Measurements from ENCODE around the gene ELAVL2.

Gene ELAVL2

DNA sequence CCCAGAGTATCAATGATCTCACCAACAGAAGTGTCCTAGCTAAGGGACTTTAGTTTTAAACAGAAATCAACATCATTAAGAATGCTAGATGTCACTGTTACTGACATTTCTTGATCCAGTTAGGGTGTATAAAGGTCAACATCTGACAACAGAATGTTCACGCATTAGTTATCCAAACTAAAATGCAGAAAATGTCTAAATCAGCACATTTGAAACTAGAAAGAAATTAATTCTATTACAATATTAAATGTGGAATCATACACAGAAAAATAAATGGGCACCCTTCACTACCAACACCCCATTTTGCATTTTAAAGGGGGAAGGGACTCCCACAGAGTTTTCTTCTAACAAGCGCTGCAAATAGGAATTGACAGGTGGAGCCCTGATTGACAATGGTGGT lies 24.5 kb downstream of the ELAVL2 start:
- DNase-seq (ENCODE audit: low spot score): no peak
- H3K9me3 Mint-ChIP-seq: peaks cover 23% of the 10 kb centered on the region

DNA sequence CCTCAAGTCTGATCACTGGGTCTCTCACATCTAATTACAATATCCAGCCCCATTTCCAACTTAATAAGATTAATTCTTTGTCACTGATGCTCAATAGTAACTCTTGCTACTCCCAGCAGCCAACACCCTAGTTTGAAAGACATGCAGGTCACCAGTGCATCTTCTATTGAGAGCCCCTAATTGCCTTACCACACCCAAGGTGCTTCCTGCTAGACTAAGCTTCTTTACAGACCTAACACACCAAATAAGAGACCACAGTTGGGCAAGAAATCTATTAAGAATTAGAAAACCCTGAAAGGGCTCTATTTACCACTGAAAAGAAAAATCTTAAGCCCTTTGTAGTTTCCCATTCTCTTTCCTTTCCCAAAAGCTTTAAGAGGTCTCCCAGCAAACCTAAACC lies 26.5 kb downstream of the ELAVL2 start:
- no peak overlapping the region for H3K27ac Mint-ChIP-seq
- H3K27me3 Mint-ChIP-seq (ENCODE audit: low read depth): no peaks in the 10 kb centered on the region
- H3K9me3 Mint-ChIP-seq: peaks cover 27% of the 10 kb centered on the region
- DNase-seq (ENCODE audit: low spot score): no peak
- H3K36me3 Mint-ChIP-seq (ENCODE audit: low read depth): no peaks in the 10 kb centered on the region
- H3K4me1 Mint-ChIP-seq (ENCODE audit: low read depth): no peaks in the 10 kb centered on the region
- no peak overlapping the region for H3K4me3 Mint-ChIP-seq

More for the DNA sequence above, 24.5 kb downstream of the ELAVL2 start:
- H3K4me1 Mint-ChIP-seq (ENCODE audit: low read depth): no peaks in the 10 kb centered on the region
- H3K27ac Mint-ChIP-seq: no peak overlapping the region
- no peak overlapping the region for H3K4me3 Mint-ChIP-seq
- H3K27me3 Mint-ChIP-seq (ENCODE audit: low read depth): no peaks in the 10 kb centered on the region
- H3K36me3 Mint-ChIP-seq (ENCODE audit: low read depth): no peaks in the 10 kb centered on the region

DNA sequence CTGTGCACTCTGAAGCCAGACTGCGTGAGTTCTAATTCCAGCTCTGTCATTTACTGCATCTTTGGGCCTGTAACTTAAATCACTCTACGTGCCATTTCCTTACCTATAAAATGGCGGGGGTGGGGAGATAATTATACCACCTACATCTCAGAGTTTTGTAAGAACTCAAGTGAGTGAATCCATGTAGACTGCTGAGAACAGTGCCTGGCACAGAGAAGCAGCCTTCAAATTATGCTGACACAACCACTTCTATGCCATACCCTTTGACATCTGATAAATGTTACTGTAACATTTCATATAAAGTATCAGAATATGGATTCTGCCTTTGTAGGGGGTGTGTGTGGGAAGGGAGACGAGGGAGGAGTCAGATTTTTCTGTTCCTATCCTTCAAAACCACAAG lies 27.7 kb downstream of the ELAVL2 start:
- Mint-ChIP-seq H3K27ac (no peak overlapping the region), H3K27me3 (ENCODE audit: low read depth) (no peaks in the 10 kb centered on the region), H3K4me3 (no peak overlapping the region), H3K4me1 (ENCODE audit: low read depth) (no peaks in the 10 kb centered on the region), H3K9me3 (peaks cover 27% of the 10 kb centered on the region), H3K36me3 (ENCODE audit: low read depth) (no peaks in the 10 kb centered on the region)
- no peak for DNase-seq (ENCODE audit: low spot score)

DNA sequence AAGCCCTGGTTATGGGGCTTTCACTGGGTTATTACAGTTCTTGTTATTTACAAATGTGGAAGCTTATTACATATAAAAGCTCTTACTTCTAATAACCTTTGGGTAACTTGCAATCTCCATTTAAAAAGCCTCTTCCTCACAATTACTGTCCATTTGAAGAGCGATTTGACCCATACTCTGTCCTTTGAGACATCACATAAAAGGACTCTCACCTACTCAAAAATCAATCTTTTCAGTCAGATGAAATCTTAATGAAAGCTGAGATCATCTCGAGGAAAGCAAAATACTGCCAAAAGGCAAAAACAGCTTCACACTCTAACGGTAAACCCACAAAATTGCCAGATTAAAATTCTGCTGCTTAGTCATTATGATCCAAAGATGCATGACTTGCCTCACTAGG lies 29.8 kb downstream of the ELAVL2 start:
- no peak overlapping the region for H3K4me3 Mint-ChIP-seq
- no peak for DNase-seq (ENCODE audit: low spot score)
- no peaks in the 10 kb centered on the region for H3K4me1 Mint-ChIP-seq (ENCODE audit: low read depth)
- no peaks in the 10 kb centered on the region for H3K36me3 Mint-ChIP-seq (ENCODE audit: low read depth)
- peaks cover 18% of the 10 kb centered on the region for H3K9me3 Mint-ChIP-seq
- no peaks in the 10 kb centered on the region for H3K27me3 Mint-ChIP-seq (ENCODE audit: low read depth)
- no peak overlapping the region for H3K27ac Mint-ChIP-seq

DNA sequence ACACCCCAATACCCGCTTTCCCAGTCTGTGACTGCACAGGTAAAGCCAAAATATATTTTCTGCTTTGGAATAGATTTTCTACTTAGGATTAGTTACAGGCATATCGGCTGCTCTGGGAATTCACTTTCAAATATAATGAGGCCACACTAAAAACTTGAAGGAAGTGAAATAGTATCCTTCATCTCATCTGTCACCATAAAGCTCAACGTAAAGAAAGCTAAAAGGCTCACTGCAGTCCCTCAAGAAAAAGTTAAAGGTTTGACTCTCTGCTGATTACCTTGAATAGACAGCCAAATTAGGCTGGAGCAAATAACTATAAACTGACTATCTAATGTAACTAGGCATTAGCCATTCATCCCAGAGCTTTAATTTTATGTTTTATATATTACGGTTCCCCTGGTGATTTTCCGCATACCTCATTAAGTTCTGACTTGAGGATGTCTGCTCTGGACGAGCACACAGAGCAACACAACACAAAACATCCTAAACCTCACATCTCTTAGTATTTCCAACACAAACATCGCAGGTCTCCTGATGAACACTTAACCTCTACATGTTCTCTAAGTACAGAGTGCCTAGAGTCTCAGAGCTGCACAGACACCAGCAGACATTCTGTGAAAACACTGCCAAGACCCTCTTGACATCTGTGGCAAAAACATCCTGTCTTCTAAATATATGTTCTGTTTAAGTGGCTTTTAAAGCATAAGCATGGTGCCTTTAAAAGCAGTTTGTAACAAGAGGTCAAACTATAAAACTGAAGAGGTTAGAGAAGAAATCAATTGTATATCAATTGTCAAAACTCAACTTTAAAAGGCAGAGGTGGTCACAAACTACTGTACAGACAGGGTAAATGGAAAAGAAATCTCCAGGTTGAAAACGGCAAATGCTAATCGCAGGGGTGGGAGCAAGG lies 35.4 kb downstream of the ELAVL2 start:
- Mint-ChIP-seq H3K27ac (no peak overlapping the region), H3K36me3 (ENCODE audit: low read depth) (no peaks in the 10 kb centered on the region)

DNA sequence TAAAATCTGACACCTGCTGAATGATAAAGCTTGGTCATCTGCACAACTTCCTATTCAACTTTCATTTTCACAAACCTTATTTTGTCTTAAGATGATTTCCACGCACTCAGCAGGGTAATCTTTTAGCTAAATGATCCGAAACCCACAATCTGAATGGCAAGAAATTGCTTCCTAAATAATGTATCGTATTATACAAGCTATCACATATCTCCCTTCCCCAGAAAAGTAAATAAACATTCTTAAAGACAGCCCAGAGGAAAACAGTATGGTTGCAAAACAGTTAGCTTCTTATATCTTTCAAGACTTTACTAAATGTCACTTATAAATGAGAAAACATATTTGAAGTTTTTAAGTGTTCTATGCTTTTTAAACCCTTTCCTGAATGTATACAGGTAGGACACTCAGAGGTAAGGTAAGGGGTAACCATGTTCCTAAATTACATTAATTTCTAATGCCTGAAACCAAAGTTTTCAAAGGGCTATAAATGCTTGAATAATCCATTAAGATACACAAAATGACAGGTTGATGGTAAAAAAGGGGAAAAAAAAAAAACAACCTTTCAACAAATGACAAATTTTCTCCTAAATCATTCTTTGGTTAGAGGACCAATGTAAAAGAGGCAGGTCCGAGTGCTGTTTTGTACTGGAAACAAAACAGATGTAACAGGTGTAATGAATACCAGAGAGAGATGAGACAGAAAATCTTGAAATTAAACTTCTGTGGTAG lies 36.3 kb downstream of the ELAVL2 start:
- Mint-ChIP-seq H3K27me3 (ENCODE audit: low read depth) (no peaks in the 10 kb centered on the region), H3K4me3 (no peak overlapping the region), H3K4me1 (ENCODE audit: low read depth) (no peaks in the 10 kb centered on the region), H3K9me3 (peaks cover 17% of the 10 kb centered on the region), H3K36me3 (ENCODE audit: low read depth) (no peaks in the 10 kb centered on the region), H3K27ac (no peak overlapping the region)
- no peak for DNase-seq (ENCODE audit: low spot score)

More for the DNA sequence above, 35.4 kb downstream of the ELAVL2 start:
- no peak for DNase-seq (ENCODE audit: low spot score)
- H3K9me3 Mint-ChIP-seq: peaks cover 12% of the 10 kb centered on the region
- H3K4me1 Mint-ChIP-seq (ENCODE audit: low read depth): no peaks in the 10 kb centered on the region
- H3K4me3 Mint-ChIP-seq: no peak overlapping the region
- H3K27me3 Mint-ChIP-seq (ENCODE audit: low read depth): no peaks in the 10 kb centered on the region

DNA sequence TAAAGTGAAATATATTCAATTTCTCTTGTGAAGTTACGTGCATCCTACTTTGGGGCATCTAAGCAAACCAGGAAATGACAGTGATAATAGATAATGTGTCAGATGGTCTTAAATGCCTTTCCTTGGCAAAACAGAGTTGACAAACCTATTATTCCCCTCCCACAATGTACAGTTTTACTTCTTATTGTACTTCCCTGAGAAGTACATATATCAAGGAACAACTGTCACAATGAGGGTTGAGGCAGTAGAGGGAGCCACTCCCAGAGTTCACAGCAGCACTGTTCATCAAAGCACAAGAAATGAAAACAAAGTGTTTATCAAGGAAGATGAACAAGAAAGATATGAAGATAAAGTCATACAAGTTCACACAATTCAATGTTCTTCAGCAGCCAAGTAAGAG lies 41.1 kb downstream of the ELAVL2 start:
- Mint-ChIP-seq H3K4me1 (ENCODE audit: low read depth) (no peaks in the 10 kb centered on the region), H3K27ac (no peak overlapping the region), H3K36me3 (ENCODE audit: low read depth) (no peaks in the 10 kb centered on the region), H3K9me3 (peaks cover 28% of the 10 kb centered on the region), H3K4me3 (no peak overlapping the region), H3K27me3 (ENCODE audit: low read depth) (no peaks in the 10 kb centered on the region)
- no peak for DNase-seq (ENCODE audit: low spot score)

DNA sequence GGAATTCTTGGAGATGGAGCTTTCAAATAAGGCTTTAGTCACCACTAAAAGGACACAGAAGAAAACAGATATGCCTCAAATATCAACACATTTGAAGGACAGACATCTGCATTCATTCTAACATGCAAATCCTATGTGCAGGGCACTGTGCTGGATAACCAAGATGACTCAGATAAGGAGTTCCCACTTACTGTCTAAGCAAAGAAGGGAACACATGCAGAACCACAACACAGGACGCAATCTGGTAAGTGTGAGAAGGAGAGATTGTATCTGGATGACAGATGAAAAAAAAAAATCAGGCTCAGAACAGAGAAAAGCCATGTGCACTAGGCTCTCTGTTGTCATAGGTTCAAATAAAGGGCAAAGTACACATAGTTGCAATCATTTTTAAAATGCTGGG lies 42.5 kb downstream of the ELAVL2 start:
- Mint-ChIP-seq H3K36me3 (ENCODE audit: low read depth) (no peaks in the 10 kb centered on the region), H3K9me3 (peaks cover 28% of the 10 kb centered on the region), H3K27me3 (ENCODE audit: low read depth) (no peaks in the 10 kb centered on the region), H3K4me3 (no peak overlapping the region), H3K4me1 (ENCODE audit: low read depth) (no peaks in the 10 kb centered on the region), H3K27ac (no peak overlapping the region)
- DNase-seq (ENCODE audit: low spot score): no peak

DNA sequence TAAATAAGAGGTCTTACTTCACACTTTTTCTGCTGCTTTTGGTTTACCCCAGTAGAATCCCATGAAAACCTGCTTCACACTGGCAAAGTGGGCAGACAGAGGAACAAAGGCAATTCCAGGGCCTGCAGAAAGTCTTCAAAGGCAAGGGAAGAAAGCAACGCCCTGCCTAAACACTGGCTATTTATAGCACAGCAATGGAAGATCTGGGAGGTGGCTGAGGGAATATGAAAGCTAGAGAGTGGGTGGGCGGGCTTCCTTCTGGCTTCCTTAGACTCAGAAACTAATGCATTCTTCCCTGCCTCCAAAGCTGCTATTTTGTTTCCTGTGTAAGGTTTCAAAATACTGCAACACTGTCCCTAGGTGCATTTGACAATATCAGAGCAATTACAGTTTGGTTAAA lies 46.8 kb downstream of the ELAVL2 start:
- Mint-ChIP-seq H3K4me3 (no peak overlapping the region), H3K27me3 (ENCODE audit: low read depth) (no peaks in the 10 kb centered on the region), H3K4me1 (ENCODE audit: low read depth) (no peaks in the 10 kb centered on the region), H3K27ac (no peak overlapping the region), H3K9me3 (peaks cover 45% of the 10 kb centered on the region), H3K36me3 (ENCODE audit: low read depth) (no peaks in the 10 kb centered on the region)
- no peak for DNase-seq (ENCODE audit: low spot score)

DNA sequence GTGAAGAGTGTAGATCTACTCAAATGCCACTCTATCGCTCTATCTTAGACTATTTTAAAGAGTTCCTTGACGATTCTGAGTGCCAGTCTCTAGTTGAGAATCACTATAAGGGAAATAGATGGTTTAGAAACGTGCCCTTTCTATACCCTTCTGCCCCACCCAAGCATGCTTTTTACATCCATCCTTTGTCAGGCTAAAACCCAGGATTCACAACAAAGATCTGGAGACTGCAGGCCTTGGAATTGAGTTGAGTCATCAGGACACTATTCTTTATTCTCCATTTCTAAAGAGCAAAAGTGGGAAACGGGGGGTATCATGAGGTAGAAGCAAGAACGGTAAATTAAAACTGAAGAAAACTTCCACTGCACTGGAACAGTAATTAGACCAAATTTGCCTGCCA lies 48.7 kb downstream of the ELAVL2 start:
- H3K27ac Mint-ChIP-seq: no peak overlapping the region
- H3K9me3 Mint-ChIP-seq: peaks cover 40% of the 10 kb centered on the region
- no peak overlapping the region for H3K4me3 Mint-ChIP-seq
- H3K36me3 Mint-ChIP-seq (ENCODE audit: low read depth): no peaks in the 10 kb centered on the region
- H3K27me3 Mint-ChIP-seq (ENCODE audit: low read depth): no peaks in the 10 kb centered on the region
- H3K4me1 Mint-ChIP-seq (ENCODE audit: low read depth): no peaks in the 10 kb centered on the region
- no peak for DNase-seq (ENCODE audit: low spot score)

DNA sequence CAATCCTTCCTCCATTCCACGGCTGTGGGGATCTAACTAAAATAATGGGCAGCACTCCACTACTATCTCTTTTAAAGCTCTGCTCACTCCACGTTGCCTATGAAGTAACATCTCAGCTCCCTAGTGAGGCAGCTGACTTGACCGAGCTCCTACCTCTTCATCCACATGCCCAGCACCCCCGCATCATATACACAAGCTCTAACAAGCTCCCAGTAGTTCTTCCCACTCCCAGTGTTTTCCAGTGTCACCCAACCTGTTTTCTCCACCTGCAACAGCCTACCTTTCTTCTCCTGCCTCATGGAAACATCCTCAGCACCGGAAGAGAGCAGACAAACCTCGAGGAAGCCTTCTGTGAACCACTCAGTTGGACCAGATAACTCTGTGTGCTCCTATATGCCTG lies 50.5 kb downstream of the ELAVL2 start:
- no peak for DNase-seq (ENCODE audit: low spot score)
- H3K9me3 Mint-ChIP-seq: peaks cover 36% of the 10 kb centered on the region
- no peak overlapping the region for H3K27ac Mint-ChIP-seq
- no peaks in the 10 kb centered on the region for H3K4me1 Mint-ChIP-seq (ENCODE audit: low read depth)
- H3K27me3 Mint-ChIP-seq (ENCODE audit: low read depth): no peaks in the 10 kb centered on the region
- H3K36me3 Mint-ChIP-seq (ENCODE audit: low read depth): no peaks in the 10 kb centered on the region
- H3K4me3 Mint-ChIP-seq: no peak overlapping the region

DNA sequence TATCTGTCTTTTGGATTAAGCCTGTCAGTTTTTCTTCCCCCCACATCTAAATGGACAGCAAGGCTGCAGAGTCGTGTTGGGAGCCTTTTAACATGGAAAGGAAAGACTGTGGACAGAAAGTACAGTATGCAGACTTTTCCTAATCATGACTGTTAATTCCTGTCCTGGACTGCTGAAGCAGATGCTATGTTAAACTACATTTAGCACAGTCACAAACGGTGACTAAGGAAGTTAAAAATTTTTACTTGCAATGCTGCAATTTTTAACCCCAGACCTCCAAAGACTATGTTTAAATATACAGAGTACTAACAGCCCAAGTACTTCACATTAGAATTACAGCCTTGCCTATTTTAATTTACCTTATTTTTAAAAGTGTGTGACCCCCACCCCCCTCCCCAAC lies 51.8 kb downstream of the ELAVL2 start:
- DNase-seq (ENCODE audit: low spot score): no peak
- Mint-ChIP-seq H3K4me3 (no peak overlapping the region), H3K4me1 (ENCODE audit: low read depth) (no peaks in the 10 kb centered on the region), H3K27me3 (ENCODE audit: low read depth) (no peaks in the 10 kb centered on the region), H3K9me3 (peaks cover 41% of the 10 kb centered on the region), H3K27ac (no peak overlapping the region), H3K36me3 (ENCODE audit: low read depth) (no peaks in the 10 kb centered on the region)

DNA sequence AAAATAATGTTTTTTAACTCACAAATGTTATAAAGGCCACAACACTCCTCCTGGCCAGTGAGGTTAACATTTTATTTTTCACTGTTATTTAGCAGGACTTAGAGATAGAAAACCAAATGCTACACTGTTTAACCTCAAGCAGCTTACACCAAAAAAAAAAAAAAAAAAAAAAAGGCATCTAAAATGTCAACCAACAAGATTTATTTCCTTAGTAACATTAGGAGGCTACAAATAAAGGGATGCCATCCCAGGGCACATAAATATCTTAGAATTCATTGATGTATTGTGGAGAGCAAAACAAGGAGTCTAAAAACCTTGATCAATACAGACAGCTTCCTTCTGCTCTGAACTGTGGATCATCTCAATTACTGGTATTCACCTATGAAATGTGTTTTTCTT lies 53.7 kb downstream of the ELAVL2 start:
- Mint-ChIP-seq H3K36me3 (ENCODE audit: low read depth) (no peaks in the 10 kb centered on the region), H3K4me1 (ENCODE audit: low read depth) (no peaks in the 10 kb centered on the region), H3K27me3 (ENCODE audit: low read depth) (no peaks in the 10 kb centered on the region), H3K4me3 (no peak overlapping the region), H3K9me3 (peaks cover 22% of the 10 kb centered on the region), H3K27ac (no peak overlapping the region)
- no peak for DNase-seq (ENCODE audit: low spot score)

DNA sequence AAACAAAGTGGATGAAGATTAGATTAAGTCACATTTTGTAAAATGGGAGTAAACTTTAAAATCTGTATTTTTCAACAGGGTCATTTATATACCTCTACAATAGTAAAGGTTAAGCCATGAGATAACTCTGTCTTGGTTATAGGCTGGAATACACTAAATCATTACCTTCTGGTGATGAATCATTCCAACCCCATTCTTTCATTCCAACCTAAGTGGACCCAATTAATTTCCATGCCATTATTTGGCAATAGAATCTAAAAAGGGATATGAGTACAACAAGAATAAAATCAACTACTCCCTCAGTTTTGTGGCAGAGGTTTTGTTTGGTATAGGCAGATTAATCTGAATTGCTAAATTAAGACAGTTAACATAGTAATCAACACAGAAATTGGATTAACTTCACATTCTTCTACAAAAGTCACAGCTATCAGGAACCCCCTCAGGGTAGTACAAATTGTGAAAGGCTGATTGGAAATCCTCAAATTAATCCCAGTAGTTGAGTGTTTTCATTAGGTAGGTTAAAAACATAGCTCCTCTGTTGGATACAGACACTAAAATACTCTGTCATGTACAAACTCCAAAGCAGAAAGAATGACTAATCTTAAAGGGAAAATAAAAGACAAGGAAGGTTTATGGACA lies 54.2 kb downstream of the ELAVL2 start:
- Mint-ChIP-seq H3K27me3 (ENCODE audit: low read depth) (no peaks in the 10 kb centered on the region), H3K27ac (no peak overlapping the region), H3K4me3 (no peak overlapping the region), H3K9me3 (peaks cover 20% of the 10 kb centered on the region), H3K36me3 (ENCODE audit: low read depth) (no peaks in the 10 kb centered on the region), H3K4me1 (ENCODE audit: low read depth) (no peaks in the 10 kb centered on the region)
- DNase-seq (ENCODE audit: low spot score): no peak

Measured in T-helper 2 cell treated with Interferon-gamma antibody and Interleukin-4, amounts not matched to agents 5 μg/mL and 100 μg/mL, for 36 hours (primary cell).